Activated CD4-positive, CD25-positive, alpha-beta regulatory T cell (primary cell): ENCODE data around the gene ZNF367.
A peak's percentile ranks its signal among the peaks of the same experiment; 100 is the strongest.

Source experiments
- DNase-seq, 4 experiments: peaks; one replicate each; lab custom pipeline; 2025; lab: John Stamatoyannopoulos, UW

Gene ZNF367

DNA sequence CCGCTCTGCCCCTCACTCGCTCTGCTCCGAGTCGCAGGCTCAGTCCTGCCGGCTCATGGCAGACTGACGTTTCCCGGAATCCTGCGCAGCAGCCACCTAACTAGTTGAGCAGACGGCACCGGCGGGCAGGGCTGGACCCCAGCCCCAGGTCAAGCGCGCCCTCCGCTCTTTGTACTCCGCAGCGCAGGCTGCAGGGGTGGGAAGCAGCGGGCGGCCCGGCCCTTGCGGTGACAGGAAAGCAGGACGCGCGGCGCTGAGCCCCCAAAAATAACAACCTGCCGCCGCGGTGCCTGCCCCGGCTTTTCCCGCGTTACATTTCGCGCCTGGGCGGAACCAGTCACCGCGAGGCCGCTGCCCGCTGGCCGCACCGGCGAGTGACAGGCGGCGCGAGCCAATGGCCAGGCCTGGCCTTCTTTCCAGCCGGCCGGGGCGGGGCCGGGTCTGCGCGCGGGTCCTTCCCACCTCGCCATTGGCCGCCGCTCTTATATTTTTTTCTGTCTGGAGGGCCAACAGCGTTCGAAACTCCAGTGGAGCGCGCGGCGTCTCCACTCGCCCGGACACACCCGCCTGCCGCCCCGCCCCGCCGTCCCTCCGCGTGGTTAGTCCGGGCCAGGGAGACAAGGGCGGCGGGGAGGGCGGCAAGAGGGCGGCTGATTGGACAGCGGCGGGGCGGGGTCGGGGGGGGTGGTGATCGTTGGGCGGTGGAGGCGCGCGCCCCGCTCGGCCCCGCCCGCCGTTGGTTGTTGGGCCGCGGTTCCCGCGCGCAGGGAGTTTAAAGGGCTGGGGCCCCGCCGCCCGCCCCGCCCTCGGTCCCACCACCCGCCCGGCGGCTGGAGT, at the start of gene ZNF367:
Gene ZNF367 (minus strand): TSS at position 288 of the 837 bp plus-strand sequence. CDS start 338 bp downstream, outside the sequence.
- peak; percentile 86 to 95 (median 92) for DNase-seq

DNA sequence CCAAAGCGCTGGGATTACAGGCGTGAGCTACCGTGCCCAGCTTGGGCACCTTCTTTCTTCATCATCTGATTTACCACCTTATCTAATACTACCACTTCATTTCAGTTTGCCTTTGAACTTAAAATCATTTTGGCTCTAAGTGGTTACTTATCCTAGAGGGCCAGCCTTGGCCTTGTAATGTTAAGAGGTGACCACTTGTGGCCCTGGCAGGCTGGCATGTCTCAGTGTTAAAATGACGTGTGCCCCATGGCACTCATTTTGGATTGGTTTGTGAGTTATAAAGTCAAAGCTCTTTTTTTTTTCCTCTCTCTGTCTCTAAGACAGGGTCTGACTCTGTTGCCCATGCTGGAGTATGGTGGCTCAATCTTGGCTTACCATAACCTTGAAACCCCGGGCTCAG, 49.6 kb upstream of the ZNF367 start:
- DNase-seq = no peak

DNA sequence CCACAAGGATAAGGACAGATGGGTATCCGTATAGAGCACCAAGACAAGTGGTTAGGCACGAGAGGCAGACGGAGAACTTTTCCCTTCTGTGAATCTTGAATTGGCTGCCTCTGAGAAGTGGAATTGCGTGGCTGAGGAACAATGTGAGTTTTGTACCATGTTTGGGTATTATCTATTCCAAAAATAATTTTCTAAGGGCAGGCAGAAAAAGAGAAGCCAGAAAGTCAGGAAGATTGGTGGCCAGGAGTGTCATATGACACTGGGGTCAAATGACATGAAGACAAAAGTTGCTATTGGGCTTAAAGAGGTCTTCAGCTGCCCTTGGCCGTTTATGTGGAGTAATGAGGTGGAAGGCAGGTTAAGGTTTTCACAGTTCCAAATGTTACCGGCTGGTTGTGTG, 46.3 kb upstream of the ZNF367 start:
- no peak for DNase-seq

DNA sequence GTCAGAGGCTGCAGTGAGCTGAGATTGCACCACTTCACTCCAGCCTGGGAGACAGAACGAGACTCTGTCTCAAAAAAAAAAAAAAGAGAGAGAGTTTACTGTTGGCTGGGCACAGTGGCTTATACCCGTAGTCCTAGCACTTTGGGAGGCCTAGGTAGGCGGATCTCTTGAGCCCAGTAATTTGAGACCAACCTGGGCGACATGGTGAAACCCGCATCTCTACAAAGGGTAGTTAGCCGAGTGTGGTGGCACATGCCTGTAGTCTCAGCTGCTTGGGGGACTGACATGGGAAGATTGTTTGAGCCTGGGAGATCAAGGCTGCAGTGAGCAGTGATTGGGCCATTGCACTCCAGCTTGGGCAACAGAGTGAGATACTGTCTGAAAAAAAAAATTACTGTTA, 44.4 kb upstream of the ZNF367 start:
- DNase-seq = no peak

DNA sequence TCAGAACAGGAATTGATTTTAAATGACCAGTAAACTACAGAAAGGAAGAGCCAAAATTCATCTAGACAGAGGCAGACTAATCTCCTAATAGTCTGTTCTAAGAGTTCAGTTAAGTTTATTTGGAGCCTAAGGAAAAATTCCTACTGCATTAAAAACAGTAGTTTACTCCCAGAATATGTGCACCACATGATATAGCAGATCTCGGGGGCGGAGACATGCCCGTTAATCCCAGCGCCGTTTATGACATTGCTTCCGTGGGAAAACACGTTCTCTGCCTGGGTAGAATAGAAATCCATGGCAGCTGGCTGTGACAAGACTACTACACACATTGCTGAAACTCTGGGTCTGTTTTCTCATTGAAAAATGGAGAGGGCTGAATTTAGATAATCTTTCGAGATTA, 43.2 kb upstream of the ZNF367 start:
- DNase-seq = no peak

DNA sequence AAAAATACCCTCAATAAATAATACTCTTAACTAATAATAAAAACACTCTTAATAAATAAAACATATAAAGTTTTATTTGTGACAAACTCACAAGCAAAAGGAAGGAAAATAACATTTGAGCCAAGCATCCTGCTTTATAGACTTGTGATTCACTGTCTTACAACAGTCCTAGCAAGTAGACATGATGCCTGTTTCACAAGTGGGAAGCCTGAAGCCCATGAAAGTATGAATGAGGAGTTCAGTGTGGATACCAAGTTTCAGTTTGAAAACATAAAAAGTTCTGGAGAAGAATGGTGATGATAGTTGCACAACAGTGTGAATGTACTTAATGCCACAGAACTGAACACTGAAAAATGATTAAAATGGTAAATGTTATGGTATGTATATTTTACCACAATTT, 42.7 kb upstream of the ZNF367 start:
- no peak for DNase-seq

DNA sequence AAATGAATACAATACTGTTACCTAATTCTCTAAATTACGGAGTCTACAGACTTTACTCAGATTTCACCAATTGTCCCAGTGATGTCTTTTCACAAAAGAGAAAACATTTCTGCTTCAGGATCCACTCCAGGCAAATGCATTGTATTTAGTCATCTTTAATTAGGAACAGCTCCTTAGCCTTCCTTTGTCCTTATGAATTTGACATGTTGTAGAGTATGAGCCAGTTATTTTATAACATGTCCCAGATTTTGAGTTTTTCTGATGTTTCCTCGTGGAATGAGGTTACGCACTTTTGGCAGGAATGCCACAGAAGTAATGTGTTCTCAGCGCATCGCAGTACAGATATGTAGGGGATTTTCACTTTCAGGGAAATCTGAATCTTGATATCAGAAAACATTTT, 42.3 kb upstream of the ZNF367 start:
- DNase-seq = no peak

GRCh38 chr9:96459268-96460007, 41.3 kb upstream of the ZNF367 start:
- DNase-seq = no peak

DNA sequence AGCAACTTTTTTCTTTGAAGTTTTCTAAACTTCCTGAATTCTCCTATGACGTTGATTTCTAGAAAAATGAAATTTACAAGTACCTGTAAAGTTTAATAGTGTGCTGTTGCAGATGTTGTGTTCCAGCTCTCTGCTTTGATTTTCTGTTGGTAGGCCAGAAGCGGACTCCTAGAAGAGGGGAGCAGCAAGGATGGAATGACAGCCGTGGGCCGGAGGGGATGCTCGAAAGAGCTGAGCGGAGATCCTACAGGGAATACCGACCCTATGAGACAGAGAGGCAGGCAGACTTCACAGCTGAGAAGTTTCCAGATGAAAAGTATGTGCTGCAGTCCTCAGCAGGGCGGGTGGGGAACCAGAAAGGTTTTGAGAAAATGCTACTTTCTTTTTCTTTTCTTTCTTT, 40.1 kb upstream of the ZNF367 start:
- no peak for DNase-seq

DNA sequence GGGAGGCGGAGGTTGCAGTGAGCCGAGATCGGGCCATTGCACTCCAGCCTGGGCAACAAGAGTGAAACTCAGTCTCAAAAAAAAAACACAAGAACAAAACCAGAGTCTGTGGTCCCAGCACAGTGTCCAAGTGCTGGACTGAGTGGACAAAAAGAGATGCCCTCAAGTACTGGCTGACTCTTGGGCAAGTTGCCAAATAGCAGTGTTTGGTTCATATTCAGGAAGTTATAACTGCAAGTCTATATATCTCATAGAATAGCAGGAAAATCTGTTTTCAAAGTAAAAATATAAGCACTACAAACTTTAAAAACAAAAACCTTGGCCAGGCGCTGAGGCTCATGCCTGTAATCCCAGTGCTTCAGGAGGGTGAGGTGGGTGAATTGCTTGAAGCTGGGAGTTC, 39.1 kb upstream of the ZNF367 start:
- no peak for DNase-seq

- no peak for DNase-seq
Observed at GRCh38 chr9:96453625-96454024, 35.5 kb upstream of the ZNF367 start.

DNA sequence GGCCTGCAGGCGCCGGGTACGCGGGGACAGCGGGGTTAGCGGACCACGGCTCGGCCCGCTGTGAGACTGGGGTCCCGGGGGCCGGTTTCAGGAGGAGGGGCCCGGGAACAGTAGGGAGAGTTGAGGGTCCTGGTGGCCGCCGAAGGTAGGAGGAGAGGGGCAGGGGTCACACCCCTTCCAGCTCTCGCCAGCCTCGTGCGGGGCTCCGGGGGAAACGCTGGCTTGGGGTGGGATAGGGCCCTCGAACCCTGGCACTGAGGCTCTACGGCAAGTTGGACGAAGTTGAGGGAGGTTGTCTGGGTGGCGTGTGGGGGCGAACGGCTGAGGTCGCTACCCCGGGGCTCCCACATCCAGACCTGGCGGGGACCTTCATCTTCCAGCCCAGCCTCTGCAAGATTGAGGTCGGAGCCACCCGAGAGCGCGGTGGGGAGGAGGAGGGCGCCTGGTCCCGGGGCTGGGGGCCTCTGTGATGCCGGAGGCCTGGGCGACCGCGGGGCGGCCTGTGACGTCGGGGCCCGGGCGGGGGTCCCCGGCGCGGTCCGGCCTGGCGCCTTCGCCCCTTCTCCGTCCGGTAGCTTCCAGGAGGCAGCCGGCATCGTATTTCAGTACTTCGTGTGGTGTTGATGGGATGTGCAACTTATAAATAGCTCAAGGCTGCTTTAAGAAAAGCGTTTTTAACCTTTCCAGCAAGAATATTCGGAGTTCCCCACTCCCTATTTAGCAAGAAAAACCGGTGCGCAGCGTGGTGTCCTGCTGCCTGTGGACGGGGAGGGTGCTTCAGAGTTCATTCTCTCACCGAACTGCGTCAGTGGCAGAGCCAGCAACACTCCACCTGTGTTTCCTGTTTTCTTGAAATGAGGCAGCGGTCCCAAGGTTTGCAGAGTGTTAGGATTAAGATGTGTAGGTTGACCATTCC, 32.7 kb upstream of the ZNF367 start:
- peak in 1 of 4 experiments; percentile 14 for DNase-seq

DNA sequence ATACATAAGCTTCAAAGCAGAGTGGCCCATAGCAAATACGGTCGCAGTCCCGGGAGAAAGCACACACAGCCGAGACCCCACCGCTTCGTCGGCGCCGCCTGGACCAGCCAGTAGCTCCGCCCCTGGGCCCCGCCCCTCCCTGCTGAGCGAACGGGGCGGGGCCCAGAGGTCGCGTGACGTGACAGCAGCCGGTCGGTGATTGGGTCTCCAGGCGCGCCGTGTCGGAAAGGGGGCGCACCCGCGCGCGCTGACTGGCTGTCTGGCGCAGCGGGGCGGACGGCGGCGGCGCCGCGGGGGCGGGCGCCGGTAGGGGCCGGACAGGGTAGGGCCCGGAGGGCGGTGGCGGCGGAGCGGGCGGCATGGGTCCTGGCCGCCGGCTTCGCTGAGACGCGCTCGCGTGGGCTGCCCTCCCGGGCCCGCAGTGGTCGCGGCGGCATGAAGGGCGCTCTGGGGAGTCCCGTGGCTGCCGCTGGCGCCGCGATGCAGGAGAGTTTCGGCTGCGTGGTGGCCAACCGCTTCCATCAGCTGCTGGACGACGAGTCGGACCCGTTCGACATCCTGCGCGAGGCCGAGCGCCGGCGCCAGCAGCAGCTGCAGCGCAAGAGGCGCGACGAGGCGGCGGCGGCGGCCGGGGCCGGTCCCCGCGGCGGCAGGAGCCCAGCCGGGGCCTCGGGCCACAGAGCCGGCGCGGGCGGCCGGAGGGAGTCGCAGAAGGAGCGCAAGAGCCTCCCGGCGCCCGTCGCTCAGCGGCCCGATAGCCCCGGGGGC, 31.9 kb upstream of the ZNF367 start, which contains the start of gene HABP4:
Gene HABP4 (plus strand): TSS at position 325 of the 768 bp plus-strand sequence. CDS start 111 bp downstream, at position 436.
- DNase-seq = peak; percentile 90 to 96 (median 93)

GRCh38 chr9:96449523-96449844, 31.3 kb upstream of the ZNF367 start:
- no peak for DNase-seq

DNA sequence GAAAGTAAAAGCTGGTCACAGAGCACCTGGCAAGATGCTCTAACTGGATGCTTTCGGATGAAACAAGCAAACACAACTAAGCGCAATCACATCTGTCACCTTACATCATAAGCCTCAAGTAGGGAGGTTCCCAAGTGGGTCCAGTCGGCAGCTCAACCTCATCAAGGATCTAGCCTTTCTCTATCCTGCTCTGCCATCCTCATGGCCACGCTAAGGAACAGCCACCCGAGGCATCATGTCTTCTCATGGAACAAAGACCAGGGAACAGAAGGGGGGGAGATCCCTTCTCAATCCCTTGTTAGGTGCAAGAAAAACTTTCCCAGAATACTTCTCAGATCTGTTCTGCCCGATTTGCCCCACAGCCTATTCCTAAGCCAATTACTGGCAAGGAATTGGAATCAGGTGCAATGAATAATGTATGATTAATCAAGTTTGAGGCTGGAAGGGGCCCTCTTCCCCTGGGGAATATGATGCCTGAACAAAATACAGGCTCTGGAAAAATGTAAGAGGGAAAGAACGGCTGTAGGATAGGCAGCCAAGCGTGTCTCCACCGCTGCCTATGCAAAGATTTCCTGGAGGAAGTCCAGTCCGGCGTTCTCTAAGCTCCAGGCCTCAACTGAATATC, 30.5 kb upstream of the ZNF367 start:
- DNase-seq = no peak

- no peak for DNase-seq
Observed at GRCh38 chr9:96447406-96447805, 29.2 kb upstream of the ZNF367 start.

DNA sequence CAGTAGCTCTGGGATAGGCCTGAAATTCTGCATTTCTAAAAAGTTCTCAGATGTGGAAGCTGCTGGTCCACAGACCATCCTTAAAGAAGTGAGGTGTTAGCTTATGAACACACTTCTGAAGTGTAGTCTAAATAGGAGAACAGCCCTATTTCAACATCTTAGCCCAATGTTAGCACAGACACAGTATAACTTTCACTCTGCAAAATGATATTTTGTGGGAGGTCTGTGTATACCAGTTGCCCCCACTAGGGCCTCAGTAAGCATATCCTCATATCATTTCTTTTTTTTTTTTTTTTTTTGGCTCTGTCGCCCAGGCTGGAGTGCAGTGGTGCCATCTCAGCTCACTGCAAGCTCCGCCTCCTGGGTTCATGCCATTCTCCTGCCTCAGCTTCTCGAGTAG, 24.3 kb upstream of the ZNF367 start:
- DNase-seq = no peak

DNA sequence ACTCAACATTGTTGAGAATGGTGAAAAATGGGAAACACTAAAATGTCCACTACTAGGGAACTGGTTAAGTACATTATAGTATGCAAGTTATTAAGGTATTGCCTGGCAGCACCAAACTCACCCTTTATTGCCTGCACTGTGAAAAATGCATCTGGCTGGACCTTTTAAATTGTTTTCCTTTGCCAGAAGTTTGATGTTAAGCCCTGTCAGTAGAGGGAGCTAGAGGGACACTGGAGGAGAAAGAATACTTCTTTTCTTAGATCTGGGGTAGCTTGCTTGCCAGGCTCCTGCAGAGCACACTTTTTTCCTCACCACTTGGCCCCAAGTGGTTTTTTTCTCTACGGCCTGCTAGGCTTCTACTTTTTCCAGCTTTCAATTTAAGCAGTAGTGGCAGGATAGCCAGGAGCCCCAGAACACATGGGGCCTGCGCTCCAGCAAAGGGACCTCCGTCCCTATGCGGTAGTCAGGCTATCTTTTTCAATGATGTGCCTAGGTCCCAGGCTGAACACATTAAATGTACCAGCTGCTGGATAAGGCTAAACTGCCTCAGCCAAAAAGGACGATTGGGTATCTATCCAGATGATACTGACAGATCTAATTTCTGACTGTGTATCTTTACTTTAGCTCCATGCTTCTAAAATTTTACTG, 23.8 kb upstream of the ZNF367 start:
- no peak for DNase-seq

- no peak for DNase-seq
Observed at GRCh38 chr9:96440671-96441199, 22.6 kb upstream of the ZNF367 start.

GRCh38 chr9:96437454-96437853, 19.3 kb upstream of the ZNF367 start:
- DNase-seq = no peak
